ENCODE results near the gene TRABD.
A peak's percentile ranks its signal among the peaks of the same experiment; 100 is the strongest.
"Not testable (repeated sequence)": the region's sequence is repeated elsewhere in the genome, so short reads cannot be mapped to it uniquely, and the experiment has no call there.

TRABD gene

GRCh38 chr22:50141891-50142363 lies 43.8 kb upstream of the TRABD start:
- TF ChIP-seq CTCF (conservative IDR thresholded peaks at IDR 0.05) (peak; percentile 62), ZFX (IDR thresholded peaks at IDR 0.05) (no peak)
- H3K27ac ChIP-seq = peak overlapping the region; percentile 59; the same call in 1 of the 2 replicates

GRCh38 chr22:50143096-50143495 lies 42.6 kb upstream of the TRABD start:
- no peak overlapping the region for H3K27ac ChIP-seq
- TF ChIP-seq ZFX (IDR thresholded peaks at IDR 0.05) (no peak), CTCF (conservative IDR thresholded peaks at IDR 0.05) (no peak)

DNA sequence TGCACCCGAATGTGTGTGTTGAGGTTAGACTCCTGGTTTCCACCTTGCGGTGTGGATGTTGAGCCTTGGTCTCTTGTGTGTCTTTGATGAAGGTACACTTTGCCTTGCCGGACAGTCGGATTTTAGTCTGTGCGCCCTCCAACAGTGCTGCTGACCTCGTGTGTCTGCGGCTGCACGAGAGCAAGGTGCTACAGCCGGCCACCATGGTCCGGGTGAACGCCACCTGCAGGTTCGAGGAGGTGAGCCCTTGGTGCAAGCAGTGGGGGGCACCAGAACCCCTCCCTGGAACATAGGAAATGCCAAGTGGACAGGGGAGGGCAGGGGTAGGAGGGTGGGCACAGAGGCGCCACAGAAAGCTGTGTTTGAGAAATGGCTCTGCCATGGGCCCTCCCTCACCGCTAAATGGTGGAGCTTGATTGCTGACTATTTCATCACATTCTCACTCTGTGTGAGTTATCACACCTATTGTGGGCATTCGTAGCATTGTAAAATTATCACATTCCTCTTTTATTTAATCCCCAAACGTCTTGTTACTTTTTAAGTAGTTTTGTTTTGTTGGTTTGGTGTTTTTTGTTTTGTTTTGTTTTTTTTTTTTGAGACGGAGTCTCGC lies 41.6 kb upstream of the TRABD start:
- no peak overlapping the region for H3K27ac ChIP-seq
- TF ChIP-seq ZFX (IDR thresholded peaks at IDR 0.05) (no peak), CTCF (conservative IDR thresholded peaks at IDR 0.05) (no peak)

- TF ChIP-seq ZFX (IDR thresholded peaks at IDR 0.05) (no peak), CTCF (conservative IDR thresholded peaks at IDR 0.05) (no peak)
- H3K27ac ChIP-seq = no peak overlapping the region
Observed at GRCh38 chr22:50145721-50146438, 39.8 kb upstream of the TRABD start.

GRCh38 chr22:50146439-50147238 lies 39.1 kb upstream of the TRABD start:
- H3K27ac ChIP-seq = no peak overlapping the region
- peak; percentile 78 for TF ChIP-seq CTCF (conservative IDR thresholded peaks at IDR 0.05)
- no peak for TF ChIP-seq ZFX (IDR thresholded peaks at IDR 0.05)

- not testable (repeated sequence) for H3K27ac ChIP-seq
Observed at GRCh38 chr22:50147258-50148165, 38.2 kb upstream of the TRABD start.

DNA sequence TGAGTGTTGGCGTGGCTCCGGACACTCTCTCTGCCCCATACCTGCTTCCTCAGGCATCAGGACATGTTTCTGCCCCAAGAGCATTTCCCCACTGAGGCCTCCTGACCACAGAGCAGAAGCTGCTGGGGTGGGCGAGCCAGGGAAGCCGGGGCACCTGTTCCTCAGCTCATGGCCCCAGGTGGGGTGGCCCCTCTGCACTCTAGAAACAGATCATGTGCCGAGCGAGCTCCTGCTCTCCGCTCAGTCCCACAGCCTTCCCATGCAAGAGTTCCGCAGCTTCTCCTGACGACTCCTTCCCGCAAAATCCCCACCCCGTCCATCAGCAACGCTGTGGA lies 37.6 kb upstream of the TRABD start:
- H3K27ac ChIP-seq = no peak overlapping the region
- TF ChIP-seq CTCF (conservative IDR thresholded peaks at IDR 0.05) (no peak), ZFX (IDR thresholded peaks at IDR 0.05) (no peak)

All from C4-2B (cell line).